Activated CD4-positive, alpha-beta T cell treated with anti-CD3 and anti-CD28 coated beads for 36 hours (primary cell): ENCODE results near the gene SCMH1. TPM values are rescaled to one million over a fixed set of nuclear protein-coding genes. Genes with fewer than 3 reads are reported as not detected.

ENCODE experiments used
- ATAC-seq: fragments of 200-7000 bp; cut with Tn5 transposase; one replicate; pipeline ENCODE4 v1.10.0; 2021; ENCODE audit warnings: mild to moderate bottlenecking, moderate library complexity
- CTCF ChIA-PET: fragments of 350-600 bp; sonication (Branson Sonifier 250); formaldehyde crosslinking; loops from one replicate; lab custom pipeline; 2021; ENCODE audit warnings: antibody characterized with exemption; lab: Charles Lee
- POLR2A ChIA-PET: fragments of 350-600 bp; sonication (Branson Sonifier 250); formaldehyde crosslinking; loops from one replicate; lab custom pipeline; 2021; ENCODE audit warnings: antibody characterized with exemption, inconsistent platforms; lab: Charles Lee
- DNase-seq: peaks from one replicate; pipeline ENCODE4 v3.0.0-alpha.2; 2020
- H3K27ac Mint-ChIP-seq: one replicate; pipeline ENCODE4 v1.8.0; 2021; ENCODE audit warnings: mixed read lengths
- H3K27me3 Mint-ChIP-seq: one replicate; pipeline ENCODE4 v1.8.0; 2021; ENCODE audit warnings: mixed read lengths
- H3K36me3 Mint-ChIP-seq: one replicate; pipeline ENCODE4 v1.8.0; 2021; ENCODE audit warnings: low read depth, mixed read lengths
- H3K4me1 Mint-ChIP-seq: one replicate; pipeline ENCODE4 v1.8.0; 2021; ENCODE audit warnings: mixed read lengths
- H3K4me3 Mint-ChIP-seq: one replicate; pipeline ENCODE4 v1.8.0; 2021; ENCODE audit warnings: mild to moderate bottlenecking, moderate library complexity, mixed read lengths
- H3K9me3 Mint-ChIP-seq: one replicate; pipeline ENCODE4 v1.8.0; 2021; ENCODE audit warnings: low read depth, mixed read lengths
- intact Hi-C, 2 experiments: fragments of 100-400 bp; cut with DNase I in 1 of 2; cut with micrococcal nuclease in 1 of 2; formaldehyde crosslinking; loops; one replicate each; pipeline versions ENCODE4 v1.14.2 to v1.15.1; 2022 to 2024; cut with DNase I, micrococcal nuclease
- total RNA-seq, 2 experiments: library from RNA; stranded (reverse); gene quantifications; one replicate each; pipeline ENCODE4 v1.2.3, GENCODE V29; 2021

The SCMH1 gene
- total RNA-seq, 2 experiments from 2014 or later = 23.7 to 31.0 TPM

DNA sequence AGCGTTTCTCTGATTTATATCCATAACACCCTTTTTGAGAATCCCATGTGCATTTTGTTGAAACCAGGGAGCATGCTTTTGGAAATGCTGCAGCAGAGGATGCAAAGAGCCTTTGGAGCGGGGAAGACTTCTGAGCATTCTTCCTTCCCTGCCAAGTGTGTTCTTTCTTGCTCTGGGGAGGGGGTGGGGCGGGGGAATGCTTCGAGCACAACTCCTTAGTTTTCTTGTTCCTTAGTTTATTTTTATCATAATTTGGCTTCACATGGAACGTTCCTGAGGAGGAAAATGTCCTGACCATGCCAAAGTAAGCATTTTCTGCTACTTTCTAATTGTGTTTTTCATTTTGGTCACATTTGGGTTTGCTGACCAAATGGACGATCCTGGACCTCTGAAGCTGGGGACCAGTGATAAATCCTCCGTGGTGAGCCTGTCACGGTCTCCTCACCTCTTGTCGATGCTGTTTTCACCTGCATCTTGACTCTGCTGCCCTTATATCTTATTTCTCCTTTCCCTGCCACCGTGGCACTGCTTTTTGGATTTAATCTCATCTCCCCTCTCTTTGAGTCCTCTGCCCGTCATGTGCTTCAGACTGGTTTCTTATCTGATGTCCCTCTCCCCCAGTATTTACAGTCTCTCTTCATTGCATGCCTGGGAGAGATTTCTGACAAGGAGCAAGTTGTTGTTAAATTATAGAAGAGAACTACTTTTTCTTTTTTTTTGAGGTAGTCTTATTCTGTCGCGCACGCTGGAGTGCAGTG lies 260.2 kb downstream of the SCMH1 start:
- peaks cover 65% of the 10 kb centered on the region for H3K4me1 Mint-ChIP-seq
- no peaks in the 10 kb centered on the region for H3K27me3 Mint-ChIP-seq
- H3K27ac Mint-ChIP-seq = peak overlapping the region; percentile 93
- intact Hi-C loops = loop anchor here (5.0 kb wide), 6 partner anchors 35 to 1475 kb away; partner anchors contain the start of genes FOXO6 (in 1 of the 2), PPCS (in 1 of the 2), RLF (in 1 of the 2) and ZMYND12 (in 1 of the 2)
- peak overlapping the region; percentile 86 for H3K4me3 Mint-ChIP-seq
- ATAC-seq (no peak), DNase-seq (no peak)
- POLR2A ChIA-PET = interaction anchor here (1.2 kb wide), 1 partner anchor 608 kb away, joined by 5 read pairs; the partner anchor contains the start of gene SMAP2
- H3K9me3 Mint-ChIP-seq = no peaks in the 10 kb centered on the region
- peaks cover 62% of the 10 kb centered on the region for H3K36me3 Mint-ChIP-seq
- CTCF ChIA-PET = interaction anchor here (4.0 kb wide), 1 partner anchor 21 kb away, joined by 22 read pairs; no protein-coding TSS in a partner anchor

DNA sequence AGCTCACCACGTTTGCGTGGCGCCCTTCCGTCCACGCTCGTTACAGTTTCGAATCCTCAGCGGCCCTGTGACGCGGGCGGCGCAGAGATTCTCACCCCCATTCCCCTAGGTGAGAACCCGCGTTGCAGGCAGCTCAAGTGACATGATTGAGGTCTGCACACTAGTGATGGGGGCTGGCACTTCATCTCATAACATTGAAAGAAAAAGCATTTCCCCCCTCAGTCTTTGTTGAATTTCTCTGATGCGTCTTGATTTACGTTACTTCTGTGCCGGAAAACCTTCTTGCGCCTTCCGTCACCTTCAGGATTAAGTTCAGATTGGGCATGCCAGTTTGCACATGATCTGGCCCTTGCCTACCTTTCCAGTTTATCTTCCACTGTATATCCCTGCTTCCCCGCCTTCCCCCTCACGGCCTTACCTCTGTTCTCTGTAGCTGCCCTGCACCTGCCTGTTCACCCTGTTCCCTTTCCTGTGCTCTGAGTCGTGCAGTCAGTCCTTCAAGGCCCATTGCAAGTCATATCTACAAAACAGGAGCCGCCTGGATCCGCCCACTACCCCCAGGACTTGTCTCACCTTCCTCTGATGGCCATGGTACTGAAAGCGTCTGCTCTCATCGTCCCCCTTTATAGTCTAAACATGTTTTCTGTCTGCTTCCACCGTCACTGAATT lies 261.5 kb downstream of the SCMH1 start:
- peaks cover 49% of the 10 kb centered on the region for H3K36me3 Mint-ChIP-seq
- ATAC-seq (peak; percentile 31), DNase-seq (peak; percentile 76)
- H3K27me3 Mint-ChIP-seq = no peaks in the 10 kb centered on the region
- peak overlapping the region; percentile 93 for H3K27ac Mint-ChIP-seq
- H3K9me3 Mint-ChIP-seq = no peaks in the 10 kb centered on the region
- intact Hi-C loops = loop anchor here (1.0 to 5.0 kb wide), 7 partner anchors 23 to 1477 kb away; partner anchors contain the start of genes FOXO6 (in 1 of the 2), PPCS (in 1 of the 2), RLF (in 1 of the 2) and ZMYND12 (in 1 of the 2)
- H3K4me3 Mint-ChIP-seq = peak overlapping the region; percentile 86
- CTCF ChIA-PET = interaction anchor here (0.7 to 1.7 kb wide), 2 partner anchors 289 to 1981 kb away, joined by 3 to 5 read pairs; partner anchors contain the start of gene NFYC
- H3K4me1 Mint-ChIP-seq = peaks cover 59% of the 10 kb centered on the region
- POLR2A ChIA-PET = interaction anchor here (0.6 to 1.7 kb wide), 6 partner anchors 11 to 607 kb away, joined by 3 to 8 read pairs (median 4); partner anchors contain the start of genes NFYC, SMAP2 and ZNF684

DNA sequence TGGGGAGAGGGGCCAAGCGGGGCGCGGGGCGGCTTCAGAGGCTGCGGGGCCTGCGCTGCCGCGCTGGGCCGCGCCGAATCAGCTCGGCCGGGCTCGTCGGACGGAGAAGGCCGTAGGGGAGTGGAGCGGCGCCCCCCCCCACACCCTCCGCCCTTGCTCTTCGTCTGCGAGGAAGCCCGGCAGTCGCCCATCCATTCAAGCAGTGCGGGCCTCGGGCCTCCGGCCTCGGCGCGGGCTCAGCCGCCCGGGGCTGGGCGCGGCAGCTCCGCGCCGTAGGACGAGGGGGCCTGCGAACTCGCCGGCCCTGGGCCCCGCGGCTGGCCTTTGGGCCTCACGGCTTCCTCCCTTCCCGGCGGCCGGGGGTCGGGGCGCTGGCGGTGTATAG lies 262.0 kb downstream of the SCMH1 start:
- peak; percentile 1 for ATAC-seq
- DNase-seq = no peak
- intact Hi-C loops = loop anchor here (1.0 to 5.0 kb wide), 7 partner anchors 23 to 1477 kb away; partner anchors contain the start of genes FOXO6 (in 1 of the 2), PPCS (in 1 of the 2), RLF (in 1 of the 2) and ZMYND12 (in 1 of the 2)
- Mint-ChIP-seq H3K36me3 (peaks cover 44% of the 10 kb centered on the region), H3K27ac (peak overlapping the region; percentile 93), H3K4me1 (peaks cover 53% of the 10 kb centered on the region), H3K4me3 (peak overlapping the region; percentile 86), H3K9me3 (no peaks in the 10 kb centered on the region), H3K27me3 (no peaks in the 10 kb centered on the region)
- CTCF ChIA-PET = interaction anchor here (1.7 kb wide), 1 partner anchor 289 kb away, joined by 5 read pairs; the partner anchor contains the start of gene NFYC
- POLR2A ChIA-PET = interaction anchor here (0.5 to 1.7 kb wide), 5 partner anchors 12 to 449 kb away, joined by 3 to 8 read pairs (median 4); partner anchors contain the start of genes NFYC and ZNF684

DNA sequence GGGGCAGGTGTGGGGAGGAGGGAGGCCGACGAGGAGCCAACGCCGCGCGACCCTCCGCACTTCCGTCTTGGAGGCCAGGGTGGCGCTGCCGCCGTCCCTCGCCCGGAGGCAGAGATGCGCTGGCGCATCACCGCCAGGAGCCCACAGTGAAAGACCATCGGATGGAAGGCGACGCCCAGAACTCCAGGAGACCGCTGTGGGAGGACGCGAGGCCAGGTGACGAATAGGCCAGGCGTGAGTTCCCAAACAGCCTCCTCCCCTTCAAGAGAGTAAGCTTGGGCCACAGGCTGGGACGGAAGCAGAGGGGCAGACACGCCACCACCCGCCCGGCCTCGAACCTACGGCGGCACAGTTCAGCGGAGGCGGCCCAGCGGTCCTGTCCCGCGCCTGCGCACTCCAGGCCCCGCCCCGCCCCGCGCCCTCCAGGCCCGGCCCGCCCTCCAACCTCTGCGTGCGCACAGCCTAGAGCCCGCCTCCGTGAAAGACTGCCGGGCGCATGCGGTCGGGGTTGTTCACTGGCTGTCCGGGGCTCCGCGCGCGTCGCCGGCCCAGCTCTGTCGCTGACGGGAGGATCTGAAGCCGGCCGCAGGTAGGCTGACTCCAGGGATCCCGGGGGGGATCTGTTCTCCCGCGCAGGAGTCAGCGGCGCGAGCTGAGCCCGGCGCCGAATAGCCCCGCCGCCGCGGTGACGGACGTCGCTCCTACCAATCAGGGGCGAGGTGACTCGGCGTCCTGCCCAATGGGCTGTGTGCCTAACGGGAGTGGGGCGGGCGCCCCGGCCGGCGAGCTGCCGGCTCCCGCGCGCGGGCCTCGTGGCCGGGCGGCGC lies 262.7 kb downstream of the SCMH1 start, which contains the start of gene CTPS1:
TSS of gene CTPS1 (plus strand) at position 456 of the 827 bp plus-strand sequence. CDS start 3,595 bp downstream, outside the sequence.
- H3K27ac Mint-ChIP-seq = peak within 1 kb of the TSS; percentile 95
- H3K36me3 Mint-ChIP-seq = peaks cover 39% of the 10 kb centered on the region
- DNase-seq (peak; percentile 98), ATAC-seq (peak; percentile 86)
- H3K9me3 Mint-ChIP-seq = no peaks in the 10 kb centered on the region
- peaks cover 47% of the 10 kb centered on the region for H3K4me1 Mint-ChIP-seq
- intact Hi-C loops = loop anchor here (1.0 to 5.0 kb wide), 13 partner anchors 24 to 1478 kb away; partner anchors contain the start of genes CITED4 (in 1 of the 2), FOXO6 (in 1 of the 2), PPCS (in 1 of the 2) and RLF (in 1 of the 2)
- ChIA-PET CTCF (interaction anchor here (0.5 to 1.9 kb wide), 3 partner anchors 12 to 288 kb away, joined by 3 to 10 read pairs (median 5); partner anchors contain the start of gene NFYC), POLR2A (interaction anchor here (0.5 to 1.7 kb wide), 6 partner anchors 10 to 448 kb away, joined by 3 to 8 read pairs (median 4); partner anchors contain the start of genes NFYC and ZNF684)
- no peaks in the 10 kb centered on the region for H3K27me3 Mint-ChIP-seq
- H3K4me3 Mint-ChIP-seq = peak within 1 kb of the TSS; percentile 86

DNA sequence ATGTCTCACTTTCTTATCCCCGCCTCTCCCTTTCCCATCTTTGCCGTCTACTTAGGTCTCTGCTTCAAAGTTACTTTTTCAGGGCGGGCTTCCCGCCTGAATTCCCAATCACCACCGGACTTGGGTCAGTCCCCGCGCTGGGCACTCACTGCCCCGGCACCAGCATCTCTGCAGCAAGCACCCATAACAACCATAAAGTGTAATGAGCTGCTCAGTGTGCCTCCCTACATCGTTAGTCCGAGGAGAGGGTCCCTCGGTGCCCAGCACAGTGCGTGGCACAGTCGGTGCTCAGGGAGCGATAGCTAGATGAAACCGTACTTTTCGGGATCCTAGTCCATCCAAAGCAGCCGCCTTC lies 263.2 kb downstream of the SCMH1 start:
- Mint-ChIP-seq H3K27me3 (no peaks in the 10 kb centered on the region), H3K36me3 (peaks cover 33% of the 10 kb centered on the region), H3K4me3 (peak overlapping the region; percentile 76), H3K27ac (peak overlapping the region; percentile 95), H3K4me1 (peaks cover 41% of the 10 kb centered on the region), H3K9me3 (no peaks in the 10 kb centered on the region)
- ATAC-seq (no peak), DNase-seq (no peak)
- intact Hi-C loops = loop anchor here in 1 of 2 experiments (1.0 to 2.0 kb wide), 6 partner anchors 117 to 528 kb away; partner anchors contain the start of gene CITED4
- ChIA-PET CTCF (interaction anchor here (0.5 to 1.9 kb wide), 5 partner anchors 12 to 477 kb away, joined by 3 to 10 read pairs (median 3); no protein-coding TSS in a partner anchor), POLR2A (interaction anchor here (1.5 to 1.7 kb wide), 2 partner anchors 25 to 287 kb away, joined by 5 to 8 read pairs; partner anchors contain the start of gene NFYC)

DNA sequence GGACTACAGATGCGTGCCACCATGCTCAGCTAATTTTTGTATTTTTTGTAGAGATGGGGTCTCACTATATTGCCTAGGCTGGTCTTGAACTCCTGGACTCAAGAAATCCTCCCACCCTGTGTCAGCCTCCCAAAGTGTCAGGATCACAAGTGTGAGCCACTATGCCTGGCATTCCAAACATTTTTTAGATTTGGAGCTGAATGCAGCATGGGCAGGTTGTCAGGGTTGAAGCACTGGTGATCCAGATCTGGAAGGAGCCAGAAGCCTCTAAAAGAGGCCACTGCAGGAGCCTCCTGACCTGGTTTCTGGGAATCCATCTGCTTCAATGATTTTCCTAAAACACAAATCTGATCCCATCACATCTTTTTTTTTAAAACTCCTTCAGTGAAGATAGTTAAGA lies 264.4 kb downstream of the SCMH1 start:
- H3K27me3 Mint-ChIP-seq = no peaks in the 10 kb centered on the region
- intact Hi-C loops = loop anchor here in 1 of 2 experiments (2.0 kb wide), 1 partner anchor 263 kb away; no protein-coding TSS in a partner anchor
- peaks cover 22% of the 10 kb centered on the region for H3K36me3 Mint-ChIP-seq
- ChIA-PET POLR2A (interaction anchor here (0.6 kb wide), 1 partner anchor 49 kb away, joined by 5 read pairs; no protein-coding TSS in a partner anchor), CTCF (interaction anchor here (1.9 kb wide), 1 partner anchor 26 kb away, joined by 10 read pairs; no protein-coding TSS in a partner anchor)
- no peak overlapping the region for H3K27ac Mint-ChIP-seq
- no peak overlapping the region for H3K4me3 Mint-ChIP-seq
- ATAC-seq = no peak
- no peak for DNase-seq
- no peaks in the 10 kb centered on the region for H3K9me3 Mint-ChIP-seq
- peaks cover 30% of the 10 kb centered on the region for H3K4me1 Mint-ChIP-seq

Other genes starting within 250 kb of the SCMH1 start
- gene SLFNL1, start 220.6 kb downstream of the SCMH1 start, total RNA-seq = under 1 TPM; 0.14 TPM
- under 1 TPM in 1 of 2 experiments, not detected in 1; 0.09 TPM for gene FOXO6, start 119.1 kb upstream of the SCMH1 start, total RNA-seq
- gene EDN2, start 242.4 kb upstream of the SCMH1 start, total RNA-seq = not detected